HUES6 (cell line): Measurements from ENCODE around the gene DYNC2I2.
"Not testable (repeated sequence)": the region's sequence is repeated elsewhere in the genome, so short reads cannot be mapped to it uniquely, and the experiment has no call there.

Experiments used
- H3K27ac ChIP-seq: 2 replicates; pipeline ENCODE4 v1.7.0; 2013; ENCODE audit warnings: low read depth, mild to moderate bottlenecking, low read length, inconsistent platforms
- H3K27me3 ChIP-seq: 2 replicates; pipeline ENCODE4 v1.6.1; 2013; ENCODE audit warnings: low read length; ENCODE audit not compliant: control insufficient read depth, insufficient read depth
- H3K36me3 ChIP-seq: 2 replicates; pipeline ENCODE4 v1.6.1; 2013; ENCODE audit warnings: low read length; ENCODE audit not compliant: control insufficient read depth, insufficient read depth
- H3K4me1 ChIP-seq: 2 replicates; pipeline ENCODE4 v1.6.1; 2013; ENCODE audit warnings: low read length; ENCODE audit not compliant: control insufficient read depth, insufficient read depth
- H3K4me3 ChIP-seq: 2 replicates; pipeline ENCODE4 v1.5.1; 2013; ENCODE audit warnings: low read depth, low read length
- H3K9ac ChIP-seq: one replicate; pipeline ENCODE4 v1.6.1; 2013; ENCODE audit warnings: mild to moderate bottlenecking, low read length
- H3K9me3 ChIP-seq: 2 replicates; pipeline ENCODE4 v1.6.1; 2013; ENCODE audit warnings: low read depth, low read length; ENCODE audit not compliant: control insufficient read depth, insufficient read depth

DYNC2I2 gene

GRCh38 chr9:128696923-128697707 lies 40.5 kb upstream of the DYNC2I2 start:
- H3K36me3 ChIP-seq: peaks cover 48% of the 10 kb centered on the region

DNA sequence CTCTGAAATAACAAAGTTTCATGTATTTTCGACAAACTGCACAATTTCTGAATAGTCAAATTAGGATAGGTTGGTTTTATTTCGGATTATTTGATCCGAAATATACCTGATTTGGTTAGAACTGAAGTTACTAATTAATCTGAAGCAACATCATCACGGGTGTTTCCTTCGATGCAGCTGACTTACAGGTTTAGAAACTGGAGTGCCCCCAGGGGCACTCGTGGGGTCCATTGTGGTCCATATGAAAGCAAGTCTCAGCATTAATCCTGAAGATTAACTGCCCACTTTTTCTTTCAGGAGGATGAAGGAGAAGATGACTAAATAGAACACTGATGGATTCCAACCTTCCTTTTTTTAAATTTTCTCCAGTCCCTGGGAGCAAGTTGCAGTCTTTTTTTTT lies 37.7 kb upstream of the DYNC2I2 start:
- no peaks in the 10 kb centered on the region for H3K27me3 ChIP-seq
- H3K4me1 ChIP-seq: no peaks in the 10 kb centered on the region
- H3K27ac ChIP-seq: no peak overlapping the region
- H3K9ac ChIP-seq: no peak overlapping the region
- H3K36me3 ChIP-seq: peaks cover 69% of the 10 kb centered on the region
- no peaks in the 10 kb centered on the region for H3K9me3 ChIP-seq
- H3K4me3 ChIP-seq: no peak overlapping the region

More at GRCh38 chr9:128696923-128697707, 40.5 kb upstream of the DYNC2I2 start:
- H3K27me3 ChIP-seq: no peaks in the 10 kb centered on the region
- no peaks in the 10 kb centered on the region for H3K4me1 ChIP-seq
- no peak overlapping the region for H3K27ac ChIP-seq
- no peak overlapping the region for H3K4me3 ChIP-seq
- no peak overlapping the region for H3K9ac ChIP-seq
- H3K9me3 ChIP-seq: no peaks in the 10 kb centered on the region

DNA sequence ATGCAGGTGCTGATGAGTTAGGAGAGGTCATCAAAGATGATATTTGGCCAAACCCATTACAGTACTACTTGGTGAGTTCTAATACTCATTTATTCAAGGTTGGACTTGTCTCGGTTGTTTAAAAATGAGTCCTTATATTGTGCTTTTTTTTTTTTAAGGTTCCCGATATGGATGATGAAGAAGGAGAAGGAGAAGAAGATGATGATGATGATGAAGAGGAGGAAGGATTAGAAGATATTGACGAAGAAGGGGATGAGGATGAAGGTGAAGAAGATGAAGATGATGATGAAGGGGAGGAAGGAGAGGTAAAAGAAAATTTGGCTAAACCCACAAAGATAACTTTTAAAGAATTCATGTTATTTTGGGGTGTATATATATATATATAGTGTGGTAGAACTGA lies 37.1 kb upstream of the DYNC2I2 start:
- H3K9ac ChIP-seq, H3K9me3 ChIP-seq, H3K27ac ChIP-seq, H3K4me3 ChIP-seq, H3K27me3 ChIP-seq, H3K4me1 ChIP-seq: not testable (repeated sequence)
- H3K36me3 ChIP-seq: peaks cover 69% of the 10 kb centered on the region

- Histone ChIP-seq H3K27ac (peak overlapping the region; percentile 94), H3K36me3 (peaks cover 51% of the 10 kb centered on the region), H3K9me3 (no peaks in the 10 kb centered on the region)
Observed at GRCh38 chr9:128690684-128691034, 34.0 kb upstream of the DYNC2I2 start.

GRCh38 chr9:128689820-128690683 lies 33.4 kb upstream of the DYNC2I2 start:
- Histone ChIP-seq H3K9ac (peak overlapping the region; percentile 95), H3K9me3 (no peaks in the 10 kb centered on the region), H3K4me1 (peaks cover 21% of the 10 kb centered on the region), H3K27ac (peak overlapping the region; percentile 94), H3K27me3 (no peaks in the 10 kb centered on the region), H3K4me3 (peak overlapping the region; percentile 96), H3K36me3 (peaks cover 51% of the 10 kb centered on the region)

More at GRCh38 chr9:128690684-128691034, 34.0 kb upstream of the DYNC2I2 start:
- Histone ChIP-seq H3K4me1 (peaks cover 17% of the 10 kb centered on the region), H3K9ac (peak overlapping the region; percentile 95), H3K27me3 (no peaks in the 10 kb centered on the region), H3K4me3 (peak overlapping the region; percentile 96)

DNA sequence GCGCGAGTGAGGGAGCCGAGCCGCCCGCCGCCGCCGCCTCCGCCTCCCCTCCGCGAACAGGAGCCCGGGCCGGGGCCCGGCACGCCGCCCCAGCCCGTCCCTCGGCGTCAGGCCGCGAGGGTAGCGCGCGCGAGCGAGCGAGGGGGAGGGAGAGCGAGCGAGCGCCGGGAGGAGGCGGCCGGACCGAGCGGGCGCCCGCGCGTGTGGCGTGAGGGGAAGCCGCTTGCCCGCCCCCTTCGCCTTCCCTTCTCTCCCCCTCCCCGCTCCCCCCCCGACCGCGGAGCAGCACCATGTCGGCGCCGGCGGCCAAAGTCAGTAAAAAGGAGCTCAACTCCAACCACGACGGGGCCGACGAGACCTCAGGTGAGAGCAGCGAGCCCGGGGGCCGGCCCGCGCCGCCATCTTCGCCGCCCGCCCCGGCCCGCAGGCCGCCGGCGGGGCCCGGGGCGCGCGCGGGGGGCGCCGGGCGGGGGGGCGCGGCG lies 32.7 kb upstream of the DYNC2I2 start:
- peak overlapping the region; percentile 59 for H3K4me3 ChIP-seq
- peak overlapping the region; percentile 75; the same call in 1 of the 2 replicates for H3K27ac ChIP-seq
- peak overlapping the region; percentile 80 for H3K9ac ChIP-seq
- peaks cover 23% of the 10 kb centered on the region for H3K4me1 ChIP-seq
- H3K36me3 ChIP-seq: peaks cover 48% of the 10 kb centered on the region
- H3K9me3 ChIP-seq: no peaks in the 10 kb centered on the region
- H3K27me3 ChIP-seq: no peaks in the 10 kb centered on the region

GRCh38 chr9:128688501-128689292 lies 32.0 kb upstream of the DYNC2I2 start, which contains the start of gene SET:
SET (plus strand) TSS chr9:128689222; CDS start chr9:128689583, 361 bp downstream.
- H3K36me3 ChIP-seq: peaks cover 41% of the 10 kb centered on the region
- no peaks in the 10 kb centered on the region for H3K9me3 ChIP-seq
- peak within 1 kb of the TSS; percentile 96 for H3K4me3 ChIP-seq
- H3K27ac ChIP-seq: peak within 1 kb of the TSS; percentile 94
- peaks cover 23% of the 10 kb centered on the region for H3K4me1 ChIP-seq
- H3K27me3 ChIP-seq: no peaks in the 10 kb centered on the region
- peak within 1 kb of the TSS; percentile 95 for H3K9ac ChIP-seq

DNA sequence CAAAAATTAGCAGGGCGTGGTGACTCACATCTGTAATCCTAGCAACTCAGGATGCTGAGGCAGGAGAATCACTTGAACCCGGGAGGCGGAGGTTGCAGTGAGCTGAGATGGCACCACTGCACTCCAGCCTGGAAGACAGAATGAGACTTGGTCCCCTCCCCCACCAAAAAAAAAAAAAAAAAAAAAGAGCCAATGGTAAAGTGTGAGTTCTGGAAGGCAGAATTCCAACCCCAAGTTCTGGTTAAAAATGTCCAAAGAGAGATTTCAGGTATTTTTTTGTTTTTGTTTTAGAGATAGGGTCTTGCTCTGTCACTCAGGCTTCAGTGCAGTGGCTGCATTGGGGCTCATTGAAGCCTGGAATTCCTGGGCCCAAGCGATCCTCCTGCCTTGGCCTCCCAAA lies 30.8 kb upstream of the DYNC2I2 start:
- Histone ChIP-seq H3K27me3 (no peaks in the 10 kb centered on the region), H3K9me3 (no peaks in the 10 kb centered on the region; the same call in 1 of the 2 replicates), H3K27ac (no peak overlapping the region), H3K36me3 (peaks cover 29% of the 10 kb centered on the region), H3K4me3 (peak overlapping the region; percentile 63), H3K9ac (no peak overlapping the region), H3K4me1 (peaks cover 23% of the 10 kb centered on the region)

GRCh38 chr9:128685636-128686489 lies 29.2 kb upstream of the DYNC2I2 start:
- Histone ChIP-seq H3K27ac (no peak overlapping the region), H3K9ac (peak overlapping the region; percentile 27), H3K27me3 (no peaks in the 10 kb centered on the region), H3K9me3 (peaks cover 2% of the 10 kb centered on the region; the same call in 1 of the 2 replicates), H3K4me3 (peak overlapping the region; percentile 76), H3K36me3 (peaks cover 13% of the 10 kb centered on the region), H3K4me1 (peaks cover 23% of the 10 kb centered on the region)
